ENCODE measurements around the gene TTC7B. TPM values are rescaled to one million over a fixed set of nuclear protein-coding genes. Genes with fewer than 3 reads are reported as not detected.

Gene TTC7B
- total and polyA plus RNA-seq, 2 donors (not counting 1 experiment from before 2014, with no cell fraction given): 18.8 to 37.5 TPM

DNA sequence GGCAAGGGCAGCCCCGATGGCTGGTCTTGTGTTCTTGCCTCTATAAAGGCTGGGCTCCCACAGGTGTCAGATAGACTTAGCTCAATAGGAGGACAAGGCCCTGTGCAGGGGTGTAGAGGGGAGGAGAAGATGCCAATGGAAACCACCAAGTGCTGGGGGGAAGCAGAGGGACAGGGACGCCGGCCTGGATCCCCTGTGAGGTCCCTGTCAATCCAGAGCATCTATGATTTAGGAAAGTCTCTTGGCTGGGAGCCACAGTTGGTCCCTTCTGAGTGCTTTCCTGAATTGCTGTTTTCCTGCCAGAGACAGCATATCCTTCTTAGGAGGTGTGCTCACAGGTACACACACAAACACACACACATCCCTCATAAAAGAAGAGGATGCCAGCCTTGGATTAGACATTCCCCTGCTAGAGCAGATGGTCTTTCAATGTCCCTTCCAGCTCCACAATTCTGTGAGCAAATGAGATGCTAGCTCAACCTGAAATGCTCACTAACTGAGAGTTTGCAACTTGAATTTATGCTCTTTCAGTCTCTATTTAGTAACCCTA, 62.7 kb downstream of the TTC7B start:
- Histone ChIP-seq H2AFZ (ENCODE audit: low read length) (no peak overlapping the region), H3K9ac (ENCODE audit: insufficient read depth, low read length) (no peak overlapping the region), H3K4me1 (ENCODE audit: control insufficient read depth, extremely low read depth, insufficient read depth, low read length) (no peaks in the 10 kb centered on the region), H3K27ac (ENCODE audit: insufficient read depth, low read length) (no peak overlapping the region), H3K36me3 (ENCODE audit: control insufficient read depth, insufficient read depth, low read length) (no peaks in the 10 kb centered on the region), H4K20me1 (ENCODE audit: control insufficient read depth, extremely low read depth, insufficient read depth, low read length) (no peaks in the 10 kb centered on the region), H3K27me3 (ENCODE audit: control insufficient read depth, insufficient read depth, low read length) (no peaks in the 10 kb centered on the region), H3K4me2 (ENCODE audit: extremely low read depth, insufficient read depth, low read length) (no peak overlapping the region), H3K9me3 (ENCODE audit: control insufficient read depth, insufficient read depth, low read depth, low read length) (no peaks in the 10 kb centered on the region), H3K79me2 (ENCODE audit: control insufficient read depth, insufficient read depth, low read length) (no peaks in the 10 kb centered on the region), H3K4me3 (replicated peaks in 1 of 4; ENCODE audit: control extremely low read depth in 1 of 4, insufficient read depth in 1 of 4, low read depth in 3 of 4, low read length in 4 of 4) (no peak overlapping the region)
- no peak for TF ChIP-seq EZH2 (IDR thresholded peaks at IDR 0.05; ENCODE audit: low read length, missing control alignments)
- TF ChIP-seq, protein P1, sequence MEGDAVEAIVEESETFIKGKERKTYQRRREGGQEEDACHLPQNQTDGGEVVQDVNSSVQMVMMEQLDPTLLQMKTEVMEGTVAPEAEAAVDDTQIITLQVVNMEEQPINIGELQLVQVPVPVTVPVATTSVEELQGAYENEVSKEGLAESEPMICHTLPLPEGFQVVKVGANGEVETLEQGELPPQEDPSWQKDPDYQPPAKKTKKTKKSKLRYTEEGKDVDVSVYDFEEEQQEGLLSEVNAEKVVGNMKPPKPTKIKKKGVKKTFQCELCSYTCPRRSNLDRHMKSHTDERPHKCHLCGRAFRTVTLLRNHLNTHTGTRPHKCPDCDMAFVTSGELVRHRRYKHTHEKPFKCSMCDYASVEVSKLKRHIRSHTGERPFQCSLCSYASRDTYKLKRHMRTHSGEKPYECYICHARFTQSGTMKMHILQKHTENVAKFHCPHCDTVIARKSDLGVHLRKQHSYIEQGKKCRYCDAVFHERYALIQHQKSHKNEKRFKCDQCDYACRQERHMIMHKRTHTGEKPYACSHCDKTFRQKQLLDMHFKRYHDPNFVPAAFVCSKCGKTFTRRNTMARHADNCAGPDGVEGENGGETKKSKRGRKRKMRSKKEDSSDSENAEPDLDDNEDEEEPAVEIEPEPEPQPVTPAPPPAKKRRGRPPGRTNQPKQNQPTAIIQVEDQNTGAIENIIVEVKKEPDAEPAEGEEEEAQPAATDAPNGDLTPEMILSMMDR (conservative IDR thresholded peaks at IDR 0.05 in 1 of 2, IDR thresholded peaks at IDR 0.05 in 1 of 2; ENCODE audit: low read depth in 1 of 2, low read length in 2 of 2): no peak
- DNase-seq (ENCODE audit: low read depth in 2 of 2): no peak

DNA sequence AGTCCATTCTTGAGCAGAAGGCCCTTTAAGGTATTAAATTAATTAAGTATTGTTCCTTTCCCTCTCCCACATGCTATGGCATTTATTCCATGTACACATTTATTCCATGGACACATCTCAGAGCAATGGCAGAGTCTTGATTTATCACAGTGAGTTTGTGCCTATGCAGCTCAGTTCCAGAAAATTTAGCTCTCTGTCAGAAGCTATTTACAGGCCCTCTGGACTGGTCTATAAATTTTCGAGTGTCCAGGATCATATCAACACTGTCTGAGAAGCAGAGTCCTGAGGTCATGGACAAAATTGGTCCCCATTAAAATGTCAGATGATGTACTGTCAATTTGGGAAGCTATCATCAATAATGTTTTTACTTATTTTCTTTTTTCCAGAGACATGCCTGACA, 65.5 kb downstream of the TTC7B start:
- H3K79me2 ChIP-seq (ENCODE audit: control insufficient read depth, insufficient read depth, low read length): no peaks in the 10 kb centered on the region
- no peaks in the 10 kb centered on the region for H3K4me1 ChIP-seq (ENCODE audit: control insufficient read depth, extremely low read depth, insufficient read depth, low read length)
- H3K27ac ChIP-seq (ENCODE audit: insufficient read depth, low read length): no peak overlapping the region
- TF ChIP-seq EZH2 (IDR thresholded peaks at IDR 0.05; ENCODE audit: low read length, missing control alignments): no peak
- TF ChIP-seq, protein P1 (conservative IDR thresholded peaks at IDR 0.05 in 1 of 2, IDR thresholded peaks at IDR 0.05 in 1 of 2; ENCODE audit: low read depth in 1 of 2, low read length in 2 of 2): no peak
- no peaks in the 10 kb centered on the region for H3K9me3 ChIP-seq (ENCODE audit: control insufficient read depth, insufficient read depth, low read depth, low read length)
- no peaks in the 10 kb centered on the region for H3K27me3 ChIP-seq (ENCODE audit: control insufficient read depth, insufficient read depth, low read length)
- no peak overlapping the region for H3K9ac ChIP-seq (ENCODE audit: insufficient read depth, low read length)
- no peak for DNase-seq (ENCODE audit: low read depth in 2 of 2)
- H4K20me1 ChIP-seq (ENCODE audit: control insufficient read depth, extremely low read depth, insufficient read depth, low read length): no peaks in the 10 kb centered on the region
- no peak overlapping the region for H3K4me2 ChIP-seq (ENCODE audit: extremely low read depth, insufficient read depth, low read length)
- no peaks in the 10 kb centered on the region for H3K36me3 ChIP-seq (ENCODE audit: control insufficient read depth, insufficient read depth, low read length)
- H2AFZ ChIP-seq (ENCODE audit: low read length): no peak overlapping the region
- no peak overlapping the region for H3K4me3 ChIP-seq (replicated peaks in 1 of 4; ENCODE audit: control extremely low read depth in 1 of 4, insufficient read depth in 1 of 4, low read depth in 3 of 4, low read length in 4 of 4)

DNA sequence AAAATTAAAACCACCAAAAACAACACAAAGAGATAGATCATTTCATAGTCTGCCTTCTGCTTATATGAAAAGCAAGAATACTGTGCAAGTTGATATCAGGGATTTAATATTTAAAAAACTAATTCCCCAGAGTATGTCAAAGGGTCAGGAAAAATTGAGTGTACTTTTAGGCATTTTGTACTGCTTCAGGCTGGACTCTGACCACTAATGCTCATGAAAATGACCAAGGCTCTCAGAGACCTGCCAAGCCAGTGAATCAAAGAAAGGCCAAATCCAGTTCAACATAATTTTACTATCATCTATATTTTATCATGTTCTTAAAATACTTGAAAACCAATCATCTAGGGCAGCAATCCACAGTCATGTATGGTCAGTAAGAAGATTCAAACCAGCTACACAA, 66.0 kb downstream of the TTC7B start:
- no peak overlapping the region for H3K4me2 ChIP-seq (ENCODE audit: extremely low read depth, insufficient read depth, low read length)
- TF ChIP-seq EZH2 (IDR thresholded peaks at IDR 0.05; ENCODE audit: low read length, missing control alignments): no peak
- TF ChIP-seq, protein P1 (conservative IDR thresholded peaks at IDR 0.05 in 1 of 2, IDR thresholded peaks at IDR 0.05 in 1 of 2; ENCODE audit: low read depth in 1 of 2, low read length in 2 of 2): no peak
- H2AFZ ChIP-seq (ENCODE audit: low read length): no peak overlapping the region
- H4K20me1 ChIP-seq (ENCODE audit: control insufficient read depth, extremely low read depth, insufficient read depth, low read length): no peaks in the 10 kb centered on the region
- no peak for DNase-seq (ENCODE audit: low read depth in 2 of 2)
- H3K36me3 ChIP-seq (ENCODE audit: control insufficient read depth, insufficient read depth, low read length): no peaks in the 10 kb centered on the region
- no peaks in the 10 kb centered on the region for H3K4me1 ChIP-seq (ENCODE audit: control insufficient read depth, extremely low read depth, insufficient read depth, low read length)
- H3K9me3 ChIP-seq (ENCODE audit: control insufficient read depth, insufficient read depth, low read depth, low read length): no peaks in the 10 kb centered on the region
- H3K27me3 ChIP-seq (ENCODE audit: control insufficient read depth, insufficient read depth, low read length): no peaks in the 10 kb centered on the region
- H3K9ac ChIP-seq (ENCODE audit: insufficient read depth, low read length): no peak overlapping the region
- no peaks in the 10 kb centered on the region for H3K79me2 ChIP-seq (ENCODE audit: control insufficient read depth, insufficient read depth, low read length)
- no peak overlapping the region for H3K27ac ChIP-seq (ENCODE audit: insufficient read depth, low read length)
- H3K4me3 ChIP-seq (replicated peaks in 1 of 4; ENCODE audit: control extremely low read depth in 1 of 4, insufficient read depth in 1 of 4, low read depth in 3 of 4, low read length in 4 of 4): no peak overlapping the region

All from fibroblast of lung (primary cell).